Neural cell (in vitro differentiated cells): Measurements from ENCODE around the gene RPA3.

Source experiments
- CTCF ChIP-seq: fragments of 450-650 bp; IDR thresholded peaks from 2 replicates; pipeline ENCODE4 v1.5.1; 2014; ENCODE audit warnings: antibody characterized with exemption, mild to moderate bottlenecking, moderate library complexity; ENCODE audit not compliant: poor library complexity, severe bottlenecking
- EP300 ChIP-seq: fragments of 450-650 bp; conservative IDR thresholded peaks from 2 replicates; pipeline ENCODE4 v1.6.1; 2014; ENCODE audit warnings: antibody characterized with exemption, mild to moderate bottlenecking, moderate library complexity; ENCODE audit not compliant: poor library complexity, severe bottlenecking
- MXI1 ChIP-seq: fragments of 450-650 bp; conservative IDR thresholded peaks from 2 replicates; pipeline ENCODE4 v1.6.1; 2014; ENCODE audit warnings: antibody characterized with exemption, mild to moderate bottlenecking; ENCODE audit not compliant: poor library complexity, severe bottlenecking
- POLR2AphosphoS5 ChIP-seq: IDR thresholded peaks from 2 replicates; pipeline ENCODE4 v1.6.1; 2012
- REST ChIP-seq: IDR thresholded peaks from 2 replicates; pipeline ENCODE4 v1.6.1; 2012; ENCODE audit warnings: borderline replicate concordance
- SMC3 ChIP-seq: fragments of 450-650 bp; conservative IDR thresholded peaks from 2 replicates; pipeline ENCODE4 v1.6.1; 2014; ENCODE audit warnings: antibody characterized with exemption, mild to moderate bottlenecking, moderate library complexity; ENCODE audit not compliant: poor library complexity

GRCh38 chr7:7751243-7752092 lies 33.1 kb upstream of the RPA3 start:
- TF ChIP-seq MXI1 = no peak
- no peak for TF ChIP-seq CTCF
- TF ChIP-seq POLR2AphosphoS5 = no peak
- TF ChIP-seq SMC3 = no peak
- no peak for TF ChIP-seq EP300
- no peak for TF ChIP-seq REST
